Measurements from ENCODE around the gene CPAMD8.

Gene CPAMD8

GRCh38 chr19:16890461-16891184 lies 136.0 kb downstream of the CPAMD8 start:
- Histone ChIP-seq H3K4me3 (ENCODE audit: severe bottlenecking) (no peak overlapping the region), H3K4me1 (ENCODE audit: insufficient read depth, poor library complexity, severe bottlenecking) (no peaks in the 10 kb centered on the region), H3K27me3 (ENCODE audit: insufficient read depth, poor library complexity, severe bottlenecking) (no peaks in the 10 kb centered on the region), H3K9me3 (ENCODE audit: severe bottlenecking) (no peaks in the 10 kb centered on the region), H3K27ac (ENCODE audit: poor library complexity, severe bottlenecking) (no peak overlapping the region), H3K36me3 (ENCODE audit: low read depth) (no peaks in the 10 kb centered on the region)
- TF ChIP-seq, protein P1, sequence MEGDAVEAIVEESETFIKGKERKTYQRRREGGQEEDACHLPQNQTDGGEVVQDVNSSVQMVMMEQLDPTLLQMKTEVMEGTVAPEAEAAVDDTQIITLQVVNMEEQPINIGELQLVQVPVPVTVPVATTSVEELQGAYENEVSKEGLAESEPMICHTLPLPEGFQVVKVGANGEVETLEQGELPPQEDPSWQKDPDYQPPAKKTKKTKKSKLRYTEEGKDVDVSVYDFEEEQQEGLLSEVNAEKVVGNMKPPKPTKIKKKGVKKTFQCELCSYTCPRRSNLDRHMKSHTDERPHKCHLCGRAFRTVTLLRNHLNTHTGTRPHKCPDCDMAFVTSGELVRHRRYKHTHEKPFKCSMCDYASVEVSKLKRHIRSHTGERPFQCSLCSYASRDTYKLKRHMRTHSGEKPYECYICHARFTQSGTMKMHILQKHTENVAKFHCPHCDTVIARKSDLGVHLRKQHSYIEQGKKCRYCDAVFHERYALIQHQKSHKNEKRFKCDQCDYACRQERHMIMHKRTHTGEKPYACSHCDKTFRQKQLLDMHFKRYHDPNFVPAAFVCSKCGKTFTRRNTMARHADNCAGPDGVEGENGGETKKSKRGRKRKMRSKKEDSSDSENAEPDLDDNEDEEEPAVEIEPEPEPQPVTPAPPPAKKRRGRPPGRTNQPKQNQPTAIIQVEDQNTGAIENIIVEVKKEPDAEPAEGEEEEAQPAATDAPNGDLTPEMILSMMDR (IDR thresholded peaks at IDR 0.05; ENCODE audit: poor library complexity, severe bottlenecking), result no peak
- DNase-seq (ENCODE audit: low spot score), result no peak
- no peak for ATAC-seq (ENCODE audit: low read depth)

- H3K9me3 ChIP-seq (ENCODE audit: severe bottlenecking), result no peaks in the 10 kb centered on the region
- no peak overlapping the region for H3K27ac ChIP-seq (ENCODE audit: poor library complexity, severe bottlenecking)
- no peaks in the 10 kb centered on the region for H3K27me3 ChIP-seq (ENCODE audit: insufficient read depth, poor library complexity, severe bottlenecking)
- no peak overlapping the region for H3K4me3 ChIP-seq (ENCODE audit: severe bottlenecking)
- ATAC-seq (ENCODE audit: low read depth), result no peak
- DNase-seq (ENCODE audit: low spot score), result no peak
- H3K36me3 ChIP-seq (ENCODE audit: low read depth), result no peaks in the 10 kb centered on the region
- H3K4me1 ChIP-seq (ENCODE audit: insufficient read depth, poor library complexity, severe bottlenecking), result no peaks in the 10 kb centered on the region
- TF ChIP-seq, protein P1 (IDR thresholded peaks at IDR 0.05; ENCODE audit: poor library complexity, severe bottlenecking), result no peak
Measured at GRCh38 chr19:16889883-16890460, 136.6 kb downstream of the CPAMD8 start.

DNA sequence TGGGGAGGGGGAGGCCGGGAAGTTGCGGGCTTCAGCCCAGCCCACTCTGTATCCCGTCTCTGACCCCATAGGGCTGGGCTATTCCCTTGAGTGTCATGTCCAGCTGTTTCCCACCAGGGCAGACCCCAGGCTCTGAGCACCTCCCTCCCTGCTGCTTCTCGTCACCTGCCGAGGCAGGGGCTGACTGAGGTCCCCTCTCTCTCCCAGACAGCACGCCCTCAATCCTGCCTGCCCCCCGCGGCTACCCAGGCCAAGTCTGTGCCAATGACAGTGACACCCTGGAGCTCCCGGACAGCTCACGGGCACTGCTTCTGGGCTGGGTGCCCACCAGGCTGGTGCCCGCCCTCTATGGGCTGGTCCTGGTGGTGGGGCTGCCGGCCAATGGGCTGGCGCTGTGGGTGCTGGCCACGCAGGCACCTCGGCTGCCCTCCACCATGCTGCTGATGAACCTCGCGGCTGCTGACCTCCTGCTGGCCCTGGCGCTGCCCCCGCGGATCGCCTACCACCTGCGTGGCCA lies 137.2 kb downstream of the CPAMD8 start:
- TF ChIP-seq, protein P1 (IDR thresholded peaks at IDR 0.05; ENCODE audit: poor library complexity, severe bottlenecking), result no peak
- no peaks in the 10 kb centered on the region for H3K9me3 ChIP-seq (ENCODE audit: severe bottlenecking)
- H3K27me3 ChIP-seq (ENCODE audit: insufficient read depth, poor library complexity, severe bottlenecking), result no peaks in the 10 kb centered on the region
- no peaks in the 10 kb centered on the region for H3K36me3 ChIP-seq (ENCODE audit: low read depth)
- ATAC-seq (ENCODE audit: low read depth) (no peak), DNase-seq (ENCODE audit: low spot score) (no peak)
- no peak overlapping the region for H3K27ac ChIP-seq (ENCODE audit: poor library complexity, severe bottlenecking)
- H3K4me1 ChIP-seq (ENCODE audit: insufficient read depth, poor library complexity, severe bottlenecking), result no peaks in the 10 kb centered on the region
- H3K4me3 ChIP-seq (ENCODE audit: severe bottlenecking), result no peak overlapping the region

GRCh38 chr19:16888629-16889365 lies 137.8 kb downstream of the CPAMD8 start, which contains the start of gene F2RL3:
Gene F2RL3 (plus strand): TSS chr19:16888999. CDS start chr19:16889190, 191 bp downstream.
- Histone ChIP-seq H3K4me3 (ENCODE audit: severe bottlenecking) (no peak within 1 kb of the TSS), H3K9me3 (ENCODE audit: severe bottlenecking) (no peaks in the 10 kb centered on the region), H3K36me3 (ENCODE audit: low read depth) (no peaks in the 10 kb centered on the region), H3K27me3 (ENCODE audit: insufficient read depth, poor library complexity, severe bottlenecking) (no peaks in the 10 kb centered on the region), H3K4me1 (ENCODE audit: insufficient read depth, poor library complexity, severe bottlenecking) (peaks cover 2% of the 10 kb centered on the region), H3K27ac (ENCODE audit: poor library complexity, severe bottlenecking) (no peak within 1 kb of the TSS)
- DNase-seq (ENCODE audit: low spot score) (no peak), ATAC-seq (ENCODE audit: low read depth) (no peak)
- TF ChIP-seq, protein P1 (IDR thresholded peaks at IDR 0.05; ENCODE audit: poor library complexity, severe bottlenecking), result no peak
